HG02885 (cell line): Measurements from ENCODE around the gene IRS2.

ENCODE experiments used
- ATAC-seq: cut with Tn5 transposase; IDR thresholded peaks from one replicate; pipeline ENCODE4 v1.9.1; 2021; ENCODE audit warnings: mild to moderate bottlenecking; ENCODE audit not compliant: unreplicated experiment, poor library complexity

IRS2 gene

GRCh38 chr13:109713681-109714080 is 72.7 kb downstream of the IRS2 start:
- ATAC-seq: no peak

DNA sequence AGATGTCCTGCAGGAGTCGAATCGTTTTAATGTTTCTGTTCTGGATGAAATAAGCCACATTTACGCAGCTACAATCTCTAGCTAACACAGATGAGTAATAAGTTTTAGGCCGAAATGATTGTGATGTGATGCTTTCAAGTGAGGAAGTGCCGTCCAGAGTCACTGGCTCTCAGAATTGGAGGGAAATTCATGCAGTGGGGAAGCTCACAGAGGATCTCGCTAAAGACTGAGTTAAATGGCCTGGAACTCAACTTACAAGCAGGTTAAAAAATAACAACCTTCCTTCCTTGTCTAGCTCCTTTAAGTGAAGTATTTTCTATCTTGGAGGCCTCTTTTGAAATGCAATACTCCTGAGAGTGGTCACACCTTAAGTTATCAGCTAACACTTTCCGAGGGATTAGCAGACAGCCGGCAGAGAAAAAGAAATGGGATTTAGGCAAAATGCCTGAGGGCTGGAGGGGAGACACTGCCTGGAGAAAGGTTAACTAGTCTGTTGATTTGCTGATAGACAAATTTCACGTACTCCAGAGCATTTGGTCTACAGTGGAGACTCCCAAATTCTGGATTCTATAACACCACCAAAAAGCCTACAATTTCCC is 74.2 kb downstream of the IRS2 start:
- ATAC-seq: no peak

DNA sequence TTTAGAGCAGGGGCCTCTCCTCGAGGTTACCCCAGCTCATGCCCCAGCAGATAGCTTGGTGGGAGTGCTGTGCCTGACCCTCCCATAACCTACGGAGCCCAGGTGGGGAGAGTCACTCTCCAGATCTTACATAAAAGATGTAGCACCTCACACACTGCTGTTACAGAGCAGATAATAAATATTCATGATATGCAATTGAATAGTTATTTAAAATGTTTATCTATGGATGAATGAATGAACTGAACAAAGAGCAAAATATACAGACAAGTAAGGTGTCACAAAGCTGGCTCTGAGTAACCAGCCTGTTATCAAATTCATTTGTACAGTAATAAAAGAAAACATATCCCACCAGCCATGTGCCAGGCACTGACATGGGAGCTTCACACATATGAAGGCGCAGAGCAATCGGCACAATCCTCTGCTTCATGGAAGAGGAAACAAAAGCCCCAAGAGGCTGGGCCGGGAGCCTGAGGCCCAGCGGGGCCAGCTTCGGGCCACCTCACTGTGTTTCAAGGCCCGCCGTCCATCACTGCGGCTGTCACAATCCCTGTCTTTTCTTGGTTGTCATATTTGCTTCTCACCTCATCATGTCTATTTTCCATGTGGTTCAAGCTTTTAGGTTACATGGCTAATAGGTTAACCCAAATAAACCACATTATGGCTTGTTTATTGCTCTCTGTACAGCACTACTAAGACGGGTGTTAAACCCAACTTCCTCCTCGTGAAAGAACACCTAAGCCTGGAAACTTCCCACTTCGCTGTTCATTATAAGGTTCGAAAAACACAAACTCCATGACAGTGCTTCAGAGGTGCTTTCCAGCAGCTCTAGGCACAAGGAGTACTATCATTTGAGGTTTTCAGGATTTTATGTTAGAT is 78.4 kb downstream of the IRS2 start:
- no peak for ATAC-seq

DNA sequence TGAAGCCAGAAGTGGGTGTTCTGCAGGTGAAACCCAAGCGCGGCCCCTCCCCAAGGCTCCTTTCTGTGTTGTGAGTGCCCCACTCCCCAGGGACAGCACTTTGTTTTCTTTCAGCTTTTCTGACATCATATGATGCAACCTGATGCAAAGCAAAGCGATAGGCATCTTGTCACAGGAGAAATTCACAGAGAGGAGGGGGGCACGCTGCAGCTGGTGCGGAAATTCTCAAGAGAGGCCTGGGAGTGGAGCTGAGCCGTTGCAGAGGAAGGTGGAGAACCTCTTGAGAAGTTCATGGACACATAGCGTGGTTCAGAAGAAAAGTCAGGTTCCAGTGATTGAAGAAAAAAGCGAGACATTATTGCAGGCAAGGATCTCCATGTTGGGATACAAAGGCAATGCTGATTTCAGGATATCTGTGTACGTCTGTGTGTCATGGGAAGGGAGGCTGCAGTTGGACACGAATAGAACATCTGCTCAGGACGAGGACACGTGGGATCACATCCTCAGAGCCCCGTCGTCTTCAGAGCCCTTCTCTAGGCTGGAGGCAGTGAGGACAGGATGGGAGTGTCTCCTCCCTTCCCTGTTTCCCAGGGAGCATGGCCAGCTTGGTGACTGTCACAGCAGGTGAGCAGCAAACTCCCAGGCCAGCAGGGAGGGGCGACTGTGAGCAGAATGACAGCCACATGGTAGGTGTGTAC is 79.2 kb downstream of the IRS2 start:
- ATAC-seq: no peak

GRCh38 chr13:109706015-109706715 is 80.2 kb downstream of the IRS2 start:
- ATAC-seq: no peak

GRCh38 chr13:109704771-109705635 is 81.4 kb downstream of the IRS2 start:
- no peak for ATAC-seq

DNA sequence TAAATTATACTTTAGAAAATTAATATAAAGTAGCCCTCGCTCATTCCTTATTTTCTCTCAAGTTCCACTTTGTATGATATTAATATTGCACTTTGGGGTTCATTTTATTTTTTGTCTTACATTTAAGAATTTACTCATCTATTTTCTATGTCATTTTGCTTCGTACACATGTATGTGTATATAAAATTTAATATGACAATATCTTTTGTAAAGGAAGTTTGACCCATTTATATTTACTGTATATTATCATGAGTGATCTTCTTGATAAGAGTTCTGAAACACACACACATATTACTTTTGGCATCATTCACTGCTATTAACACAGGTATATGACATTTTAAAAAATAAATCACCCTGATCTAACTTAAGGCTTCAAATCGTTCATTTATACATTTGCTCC is 83.1 kb downstream of the IRS2 start:
- no peak for ATAC-seq
